PC-3 (cell line): Measurements from ENCODE around the gene SP1. TPM values are rescaled to one million over a fixed set of nuclear protein-coding genes. Genes with fewer than 3 reads are reported as not detected.
"Not testable (repeated sequence)": the region's sequence is repeated elsewhere in the genome, so short reads cannot be mapped to it uniquely, and the experiment has no call there.

Source experiments
- ATAC-seq: fragments of 200-7000 bp; cut with Tn5 transposase; 2 replicates; pipeline ENCODE4 v1.9.1; 2020; ENCODE audit warnings: mild to moderate bottlenecking, moderate library complexity
- BruUV-seq: library from RNA; stranded (reverse); fragments of 400-500 nt; replicated peaks from 2 replicates; lab custom pipeline; 2021; lab: Mats Ljungman, UMichigan
- CTCF ChIA-PET: fragments of 300-600 bp; sonication (Branson Sonifier 250); formaldehyde crosslinking; loops from one replicate; lab custom pipeline; 2022; ENCODE audit warnings: antibody characterized with exemption; lab: Charles Lee
- POLR2A ChIA-PET: fragments of 300-600 bp; sonication (Branson Sonifier 250); formaldehyde crosslinking; loops from one replicate; lab custom pipeline; 2022; ENCODE audit warnings: antibody characterized with exemption; ENCODE audit not compliant: unreplicated experiment; lab: Charles Lee
- DNase-seq: peaks from one replicate; pipeline ENCODE4 v3.0.0-alpha.2; 2015
- H2AFZ ChIP-seq: fragments of 300-600 bp; sonication (generic); 2 replicates; pipeline ENCODE4 v1.6.0; 2016; ENCODE audit warnings: antibody characterized with exemption, low read length
- H3F3A ChIP-seq: fragments of 300-600 bp; sonication (generic); one replicate; pipeline ENCODE4 v1.6.0; 2017; ENCODE audit warnings: antibody characterized with exemption, low read length, control low read depth, mild to moderate bottlenecking; ENCODE audit not compliant: unreplicated experiment
- H3K27ac ChIP-seq: fragments of 300-600 bp; sonication (generic); 2 replicates; pipeline ENCODE4 v1.5.1; 2016; ENCODE audit warnings: mild to moderate bottlenecking, low read length
- H3K27me3 ChIP-seq: fragments of 300-600 bp; sonication (generic); 2 replicates; pipeline ENCODE4 v1.6.1; 2016; ENCODE audit warnings: low read length, mixed read lengths
- H3K36me3 ChIP-seq: fragments of 300-600 bp; sonication (generic); 2 replicates; pipeline ENCODE4 v1.6.1; 2016; ENCODE audit warnings: low read depth, mixed run types, low read length, mixed read lengths
- H3K4me1 ChIP-seq: fragments of 300-600 bp; sonication (generic); 2 replicates; pipeline ENCODE4 v1.5.1; 2016; ENCODE audit warnings: low read length; ENCODE audit not compliant: insufficient read depth
- H3K4me2 ChIP-seq: fragments of 300-600 bp; sonication (generic); 2 replicates; pipeline ENCODE4 v1.6.0; 2016; ENCODE audit warnings: low read length
- H3K4me3 ChIP-seq: fragments of 300-600 bp; sonication (generic); 2 replicates; pipeline ENCODE4 v1.5.1; 2016; ENCODE audit warnings: mild to moderate bottlenecking, low read length, mixed read lengths
- H3K79me2 ChIP-seq: fragments of 300-600 bp; sonication (generic); 2 replicates; pipeline ENCODE4 v1.6.1; 2017; ENCODE audit warnings: low read length, mixed read lengths
- H3K9ac ChIP-seq: fragments of 300-600 bp; sonication (generic); 2 replicates; pipeline ENCODE4 v1.6.0; 2016; ENCODE audit warnings: mild to moderate bottlenecking, low read length
- H3K9me2 ChIP-seq: fragments of 300-600 bp; sonication (generic); replicated peaks from 2 replicates; pipeline ENCODE4 v1.6.1; 2016; ENCODE audit warnings: mixed run types, low read length, mixed read lengths
- H3K9me3 ChIP-seq: fragments of 300-600 bp; sonication (generic); 2 replicates; pipeline ENCODE4 v1.6.1; 2016; ENCODE audit warnings: low read length, mixed read lengths
- H4K20me1 ChIP-seq: fragments of 300-600 bp; sonication (generic); 2 replicates; pipeline ENCODE4 v1.6.1; 2016; ENCODE audit warnings: low read length, mixed read lengths
- CTCF ChIP-seq: fragments of 300-600 bp; sonication (generic); conservative IDR thresholded peaks from 2 replicates; pipeline ENCODE4 v1.5.1; 2017; ENCODE audit warnings: antibody characterized with exemption, low read depth, mild to moderate bottlenecking, low read length
- EZH2 ChIP-seq: fragments of 300-600 bp; sonication (generic); IDR thresholded peaks from one replicate; pipeline ENCODE4 v1.6.1; 2017; ENCODE audit warnings: antibody characterized with exemption, mild to moderate bottlenecking, low read length; ENCODE audit not compliant: unreplicated experiment
- EZH2phosphoT487 ChIP-seq: fragments of 300-600 bp; sonication (generic); IDR thresholded peaks from 2 replicates; pipeline ENCODE4 v1.6.1; 2018; ENCODE audit warnings: mild to moderate bottlenecking, antibody characterized with exemption, low read length, borderline replicate concordance
- intact Hi-C: fragments of 100-400 bp; cut with micrococcal nuclease; formaldehyde crosslinking; loops from 2 replicates; pipeline ENCODE4 v1.9.0; 2023
- total RNA-seq: library from RNA; depleted of rRNA; stranded (reverse); fragments of >200 nt; gene quantifications from 2 replicates; pipeline ENCODE4 v1.2.3, GENCODE V29; 2014

SP1 gene
- total RNA-seq, 1 experiment from 2014 or later: 49.7 TPM

- no TSS peak for BruUV-seq
- Histone ChIP-seq H3K9ac (no peak overlapping the region), H3K4me3 (no peak overlapping the region), H3K36me3 (peaks cover 7% of the 10 kb centered on the region), H2AFZ (no peak overlapping the region), H3K27me3 (no peaks in the 10 kb centered on the region), H3K4me2 (no peak overlapping the region), H3K4me1 (peaks cover 14% of the 10 kb centered on the region), H3K9me3 (no peaks in the 10 kb centered on the region), H4K20me1 (no peaks in the 10 kb centered on the region), H3K27ac (no peak overlapping the region), H3K9me2 (no peaks in the 10 kb centered on the region), H3K79me2 (no peaks in the 10 kb centered on the region), H3F3A (no peaks in the 10 kb centered on the region)
- ChIA-PET CTCF (interaction anchor here (0.6 kb wide), 1 partner anchor 66 kb away, joined by 5 read pairs; no protein-coding TSS in a partner anchor), POLR2A (interaction anchor here (0.6 kb wide), 1 partner anchor 60 kb away, joined by 4 read pairs; no protein-coding TSS in a partner anchor)
- ATAC-seq: no peak
- TF ChIP-seq EZH2 (no peak), EZH2phosphoT487 (no peak), CTCF (no peak)
- intact Hi-C loops: no loop called here
- DNase-seq: no peak
Measured at GRCh38 chr12:53418221-53418620, 38.2 kb downstream of the SP1 start.

GRCh38 chr12:53419756-53420155 is 39.8 kb downstream of the SP1 start:
- no TSS peak for BruUV-seq
- Histone ChIP-seq H3K9ac (no peak overlapping the region), H3K9me3 (no peaks in the 10 kb centered on the region), H3K9me2 (no peaks in the 10 kb centered on the region), H3K79me2 (no peaks in the 10 kb centered on the region), H3K27ac (no peak overlapping the region), H3K4me3 (no peak overlapping the region), H3F3A (no peaks in the 10 kb centered on the region), H3K4me2 (no peak overlapping the region), H4K20me1 (no peaks in the 10 kb centered on the region), H3K36me3 (no peaks in the 10 kb centered on the region; the same call in 1 of the 2 replicates), H3K27me3 (no peaks in the 10 kb centered on the region), H2AFZ (no peak overlapping the region), H3K4me1 (peaks cover 14% of the 10 kb centered on the region)
- ChIA-PET POLR2A (interaction anchor here (0.6 kb wide), 2 partner anchors 8 to 31 kb away, joined by 3 to 4 read pairs; no protein-coding TSS in a partner anchor), CTCF (no interaction called here)
- intact Hi-C loops: loop anchor here (2.0 kb wide), 2 partner anchors 31 to 39 kb away; partner anchors contain the start of gene SP1
- DNase-seq: peak; percentile 14
- no peak for TF ChIP-seq CTCF
- no peak for TF ChIP-seq EZH2
- TF ChIP-seq EZH2phosphoT487: no peak
- no peak; the same call in 1 of the 2 replicates for ATAC-seq

GRCh38 chr12:53422247-53422646 is 42.3 kb downstream of the SP1 start:
- H3K79me2 ChIP-seq, DNase-seq, H3K9me2 ChIP-seq, H3K4me3 ChIP-seq, H4K20me1 ChIP-seq, ATAC-seq, H3K27me3 ChIP-seq, intact Hi-C loops, BruUV-seq, H3K9ac ChIP-seq, H3K27ac ChIP-seq, H3K9me3 ChIP-seq, H2AFZ ChIP-seq, POLR2A ChIA-PET, H3K4me2 ChIP-seq, H3F3A ChIP-seq, H3K36me3 ChIP-seq: not testable (repeated sequence)
- peaks cover 21% of the 10 kb centered on the region for H3K4me1 ChIP-seq
- CTCF ChIA-PET: interaction anchor here (0.7 kb wide), 1 partner anchor 41 kb away, joined by 6 read pairs; no protein-coding TSS in a partner anchor
